GM21367 (cell line): ENCODE measurements around the gene VDAC1.

Source experiments
- ATAC-seq: cut with Tn5 transposase; IDR thresholded peaks from one replicate; pipeline ENCODE4 v1.9.1; 2021; ENCODE audit not compliant: unreplicated experiment

Gene VDAC1

GRCh38 chr5:134025786-134026185 lies 21.0 kb upstream of the VDAC1 start:
- no peak for ATAC-seq

- no peak for ATAC-seq
Measured at GRCh38 chr5:134024811-134025210, 20.0 kb upstream of the VDAC1 start.

- ATAC-seq = no peak
Measured at GRCh38 chr5:134022333-134022732, 17.6 kb upstream of the VDAC1 start.

GRCh38 chr5:134020188-134020587 lies 15.4 kb upstream of the VDAC1 start:
- ATAC-seq = no peak

- ATAC-seq = no peak
Measured at GRCh38 chr5:134019636-134020035, 14.9 kb upstream of the VDAC1 start.

- ATAC-seq = no peak
Measured at GRCh38 chr5:134018986-134019316, 14.2 kb upstream of the VDAC1 start.

GRCh38 chr5:134018154-134018985 lies 13.6 kb upstream of the VDAC1 start:
- no peak for ATAC-seq

GRCh38 chr5:134008266-134008749 lies 3.5 kb upstream of the VDAC1 start:
- ATAC-seq = no peak

- no peak for ATAC-seq
Measured at GRCh38 chr5:134007581-134008265, 2.9 kb upstream of the VDAC1 start.

GRCh38 chr5:134006115-134006514 lies 1.3 kb upstream of the VDAC1 start:
- no peak for ATAC-seq

GRCh38 chr5:134005417-134006061 lies 764 bp upstream of the VDAC1 start:
- no peak for ATAC-seq

GRCh38 chr5:134003817-134004625 lies 754 bp downstream of the VDAC1 start:
- peak; percentile 24 for ATAC-seq

GRCh38 chr5:134003064-134003816 lies 1.5 kb downstream of the VDAC1 start:
- ATAC-seq = no peak

GRCh38 chr5:134001938-134002731 lies 2.6 kb downstream of the VDAC1 start:
- ATAC-seq = no peak

GRCh38 chr5:134000696-134001453 lies 3.9 kb downstream of the VDAC1 start:
- no peak for ATAC-seq

GRCh38 chr5:134000091-134000511 lies 4.7 kb downstream of the VDAC1 start:
- ATAC-seq = no peak

GRCh38 chr5:133998807-133999206 lies 6.0 kb downstream of the VDAC1 start:
- no peak for ATAC-seq

- ATAC-seq = no peak
Measured at GRCh38 chr5:133998042-133998441, 6.7 kb downstream of the VDAC1 start.
